Fibroblast of mammary gland (primary cell): Measurements from ENCODE around the gene IARS2.

Experiments
- DNase-seq: peaks from one replicate; pipeline ENCODE4 v3.0.0-alpha.2; 2010; ENCODE audit warnings: low read depth
- H3K4me3 ChIP-seq: 2 replicates; pipeline ENCODE4 v1.5.1; 2011; ENCODE audit warnings: low read depth, mild to moderate bottlenecking, low read length, moderate library complexity; ENCODE audit not compliant: control insufficient read depth
- TF ChIP-seq, protein P1 (sequence below): conservative IDR thresholded peaks from 2 replicates; pipeline ENCODE4 v1.5.1; 2011; ENCODE audit warnings: low read depth, low read length, inconsistent platforms; ENCODE audit not compliant: control insufficient read depth, insufficient read depth

IARS2 gene

DNA sequence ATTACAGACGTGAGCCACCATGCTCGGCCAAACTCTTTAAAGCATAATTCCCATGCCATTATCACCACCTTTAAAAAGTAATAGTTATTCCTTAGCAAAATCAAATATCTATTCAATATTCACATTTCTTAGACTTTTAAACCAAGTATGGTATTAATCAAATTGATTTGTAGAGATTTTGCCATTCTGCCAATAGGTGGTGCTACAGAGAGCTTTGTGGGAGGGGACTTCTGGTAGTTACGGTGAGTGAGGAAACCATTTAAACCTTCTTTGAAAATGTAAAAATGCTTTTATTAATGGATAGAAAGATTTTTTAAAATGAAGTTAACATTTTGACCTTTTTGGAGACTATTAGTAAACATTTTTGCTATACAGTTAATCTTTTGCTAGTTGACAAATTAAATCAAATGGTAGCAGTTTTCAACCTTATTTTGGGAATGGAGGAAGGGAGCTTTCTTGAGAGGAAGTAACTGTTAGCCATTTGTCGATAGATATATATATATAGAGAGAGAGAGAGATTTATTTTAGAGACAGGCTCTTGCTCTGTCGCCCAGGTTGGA lies 19.3 kb downstream of the IARS2 start:
- TF ChIP-seq, protein P1, sequence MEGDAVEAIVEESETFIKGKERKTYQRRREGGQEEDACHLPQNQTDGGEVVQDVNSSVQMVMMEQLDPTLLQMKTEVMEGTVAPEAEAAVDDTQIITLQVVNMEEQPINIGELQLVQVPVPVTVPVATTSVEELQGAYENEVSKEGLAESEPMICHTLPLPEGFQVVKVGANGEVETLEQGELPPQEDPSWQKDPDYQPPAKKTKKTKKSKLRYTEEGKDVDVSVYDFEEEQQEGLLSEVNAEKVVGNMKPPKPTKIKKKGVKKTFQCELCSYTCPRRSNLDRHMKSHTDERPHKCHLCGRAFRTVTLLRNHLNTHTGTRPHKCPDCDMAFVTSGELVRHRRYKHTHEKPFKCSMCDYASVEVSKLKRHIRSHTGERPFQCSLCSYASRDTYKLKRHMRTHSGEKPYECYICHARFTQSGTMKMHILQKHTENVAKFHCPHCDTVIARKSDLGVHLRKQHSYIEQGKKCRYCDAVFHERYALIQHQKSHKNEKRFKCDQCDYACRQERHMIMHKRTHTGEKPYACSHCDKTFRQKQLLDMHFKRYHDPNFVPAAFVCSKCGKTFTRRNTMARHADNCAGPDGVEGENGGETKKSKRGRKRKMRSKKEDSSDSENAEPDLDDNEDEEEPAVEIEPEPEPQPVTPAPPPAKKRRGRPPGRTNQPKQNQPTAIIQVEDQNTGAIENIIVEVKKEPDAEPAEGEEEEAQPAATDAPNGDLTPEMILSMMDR: peak; percentile 64
- DNase-seq: peak; percentile 63
- no peak overlapping the region for H3K4me3 ChIP-seq

DNA sequence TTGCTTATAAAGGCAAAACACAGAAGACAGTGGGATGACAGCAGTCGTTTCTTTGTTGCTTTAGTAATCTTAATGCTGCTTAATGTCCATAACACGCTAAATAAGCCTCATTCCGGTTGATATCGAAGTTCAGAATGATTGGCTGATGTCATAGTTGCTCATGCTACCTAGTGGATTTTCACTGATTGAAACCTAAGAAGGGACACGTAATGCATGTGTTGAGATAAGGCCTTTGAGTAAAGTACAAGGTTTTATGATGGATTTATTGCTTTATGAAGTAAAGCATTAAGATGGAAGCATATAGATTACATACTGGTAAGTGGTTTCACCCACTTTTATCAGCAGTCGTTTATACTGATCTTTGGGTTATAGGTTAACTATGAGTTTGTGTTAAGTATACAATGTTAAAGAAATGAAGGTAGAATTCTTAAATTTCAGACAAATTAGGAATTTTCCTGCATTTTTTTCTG lies 25.1 kb downstream of the IARS2 start:
- no peak overlapping the region for H3K4me3 ChIP-seq
- TF ChIP-seq, protein P1: no peak
- peak; percentile 8 for DNase-seq

DNA sequence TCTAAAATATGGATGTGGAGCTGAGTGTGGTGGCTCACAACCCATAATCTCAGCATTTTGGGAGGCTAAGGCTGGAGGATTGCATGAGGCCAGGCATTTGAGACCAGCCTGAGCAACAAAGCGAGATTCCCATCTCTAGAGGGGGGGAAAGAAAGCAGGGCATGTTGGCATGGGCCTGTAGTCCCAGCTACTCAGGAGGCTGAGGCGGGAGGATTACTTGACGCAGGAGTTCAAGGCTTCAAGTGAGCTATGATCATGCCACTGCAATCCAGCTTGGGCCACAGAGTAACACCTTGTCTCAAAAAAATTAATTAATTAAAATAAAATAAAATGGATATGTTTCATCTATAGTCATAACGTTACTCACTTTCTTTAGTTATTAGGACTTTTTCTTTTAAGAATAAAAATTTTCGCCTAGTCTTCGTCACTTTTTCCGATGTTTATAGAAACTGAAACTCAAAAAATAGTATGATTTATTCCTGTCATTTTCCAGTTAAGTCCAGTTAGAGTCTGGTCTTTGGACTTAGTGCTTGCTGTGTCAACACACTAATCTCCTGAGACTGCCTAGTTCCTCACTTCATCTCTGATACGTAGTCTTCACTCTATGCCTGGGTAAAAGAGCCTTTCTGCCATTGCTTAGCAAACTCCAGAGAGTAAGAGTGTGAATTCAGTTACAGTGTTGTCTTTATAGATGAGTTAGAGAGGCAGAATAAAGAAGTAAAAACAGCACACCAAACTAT lies 28.0 kb downstream of the IARS2 start:
- no peak for DNase-seq
- H3K4me3 ChIP-seq: no peak overlapping the region
- TF ChIP-seq, protein P1: no peak

DNA sequence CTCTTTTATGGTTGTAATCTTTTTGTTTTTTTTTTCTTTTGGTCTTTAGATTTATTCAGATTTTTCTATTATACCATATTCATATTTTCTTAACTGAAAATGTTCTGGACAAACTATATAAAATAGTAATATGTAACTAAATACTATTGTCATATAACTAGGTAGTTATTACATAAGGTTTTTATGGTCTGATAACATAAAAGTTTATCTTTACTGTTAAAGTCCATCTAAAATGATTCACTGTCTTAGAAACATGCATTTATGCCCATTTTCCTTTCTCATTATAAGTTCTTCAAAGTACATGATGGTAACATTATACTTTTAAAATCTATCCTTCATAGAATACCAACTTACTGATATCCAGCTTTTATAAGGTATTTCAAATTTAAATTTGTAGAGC lies 29.1 kb downstream of the IARS2 start:
- TF ChIP-seq, protein P1: no peak
- no peak overlapping the region for H3K4me3 ChIP-seq
- no peak for DNase-seq

DNA sequence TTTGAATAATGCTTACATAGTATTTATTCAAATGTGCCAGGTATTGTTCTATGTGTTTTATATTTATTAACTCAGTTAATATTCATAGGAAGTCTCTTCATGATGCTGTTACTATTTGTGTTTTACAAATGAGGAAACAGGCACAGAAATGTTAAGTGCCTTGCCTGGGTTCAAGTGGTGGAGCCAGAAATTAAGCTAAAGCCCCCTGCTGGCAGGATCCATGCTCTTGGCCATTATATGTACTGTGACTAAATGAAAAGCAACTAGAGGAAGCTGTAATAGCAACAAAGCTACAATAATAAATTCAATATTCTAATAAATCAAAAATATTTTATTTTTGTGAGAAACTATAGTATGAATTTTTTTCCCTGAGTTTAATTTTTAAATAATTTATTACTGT lies 30.0 kb downstream of the IARS2 start:
- H3K4me3 ChIP-seq: no peak overlapping the region
- peak; percentile 10 for DNase-seq
- TF ChIP-seq, protein P1: peak; percentile 43

DNA sequence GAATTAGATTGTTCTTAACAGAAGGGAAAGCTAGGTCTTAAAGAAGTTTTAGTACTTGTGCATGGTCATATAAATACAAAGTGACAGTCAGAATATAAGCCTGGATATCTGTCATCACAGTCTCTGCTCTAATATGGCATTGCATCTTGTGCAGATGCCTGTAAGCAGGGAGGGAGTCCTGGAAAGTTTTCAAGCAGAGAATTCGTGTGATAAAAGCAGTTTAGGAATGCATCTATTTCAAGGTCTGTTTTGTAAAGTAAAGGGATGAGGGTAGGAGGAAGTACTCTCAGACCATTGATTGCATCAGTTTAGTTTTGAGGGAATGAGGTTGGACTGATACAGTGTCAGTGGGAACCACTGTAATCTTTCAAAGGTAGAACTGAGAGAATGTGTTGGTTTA lies 30.6 kb downstream of the IARS2 start:
- DNase-seq: no peak
- TF ChIP-seq, protein P1: no peak
- H3K4me3 ChIP-seq: no peak overlapping the region
